Anterior cingulate cortex (tissue), 58 donors: Measurements from ENCODE around the gene EPN2.
"Not testable (repeated sequence)": the region's sequence is repeated elsewhere in the genome, so short reads cannot be mapped to it uniquely, and the experiment has no call there.

Experiments
- DNase-seq, 58 donors: peaks; one replicate each; lab custom pipeline; 2025; lab: John Stamatoyannopoulos, UW

Gene EPN2

GRCh38 chr17:19237139-19237388, at the start of gene EPN2:
Gene EPN2 (plus strand): TSS chr17:19237366. CDS start chr17:19283120, 45,754 bp downstream.
- DNase-seq, result not testable (repeated sequence)

GRCh38 chr17:19187883-19188869, 49.0 kb upstream of the EPN2 start:
- DNase-seq, result not testable (repeated sequence)

- DNase-seq, result not testable (repeated sequence)
Observed at GRCh38 chr17:19188870-19189708, 48.1 kb upstream of the EPN2 start.

- DNase-seq, result not testable (repeated sequence)
Observed at GRCh38 chr17:19189781-19190405, 47.3 kb upstream of the EPN2 start.

GRCh38 chr17:19196382-19197204, 40.6 kb upstream of the EPN2 start:
- not testable (repeated sequence) for DNase-seq

GRCh38 chr17:19202448-19202847, 34.7 kb upstream of the EPN2 start:
- DNase-seq, result not testable (repeated sequence)

- not testable (repeated sequence) for DNase-seq
Observed at GRCh38 chr17:19203429-19203828, 33.7 kb upstream of the EPN2 start.

GRCh38 chr17:19215074-19215860, 21.9 kb upstream of the EPN2 start:
- DNase-seq, result not testable (repeated sequence)

- not testable (repeated sequence) for DNase-seq
Observed at GRCh38 chr17:19216148-19216926, 20.8 kb upstream of the EPN2 start.

- not testable (repeated sequence) for DNase-seq
Observed at GRCh38 chr17:19218914-19219313, 18.3 kb upstream of the EPN2 start.

- not testable (repeated sequence) for DNase-seq
Observed at GRCh38 chr17:19219384-19219783, 17.8 kb upstream of the EPN2 start.

- not testable (repeated sequence) for DNase-seq
Observed at GRCh38 chr17:19220195-19220594, 17.0 kb upstream of the EPN2 start.

GRCh38 chr17:19226610-19227588, 10.3 kb upstream of the EPN2 start:
- DNase-seq, result not testable (repeated sequence)

GRCh38 chr17:19234676-19235075, 2.5 kb upstream of the EPN2 start:
- DNase-seq, result not testable (repeated sequence)

- DNase-seq, result not testable (repeated sequence)
Observed at GRCh38 chr17:19236351-19237138, 621 bp upstream of the EPN2 start.
